GM19193 (cell line): ENCODE measurements around the gene NREP.

Experiments used
- POLR2A ChIP-seq: IDR thresholded peaks from 4 replicates; pipeline ENCODE4 v1.6.1; 2011; ENCODE audit not compliant: insufficient read depth, insufficient read length; ENCODE audit errors: extremely low read depth

Gene NREP

GRCh38 chr5:111697881-111698757 lies 58.9 kb downstream of the NREP start:
- TF ChIP-seq POLR2A, result no peak

DNA sequence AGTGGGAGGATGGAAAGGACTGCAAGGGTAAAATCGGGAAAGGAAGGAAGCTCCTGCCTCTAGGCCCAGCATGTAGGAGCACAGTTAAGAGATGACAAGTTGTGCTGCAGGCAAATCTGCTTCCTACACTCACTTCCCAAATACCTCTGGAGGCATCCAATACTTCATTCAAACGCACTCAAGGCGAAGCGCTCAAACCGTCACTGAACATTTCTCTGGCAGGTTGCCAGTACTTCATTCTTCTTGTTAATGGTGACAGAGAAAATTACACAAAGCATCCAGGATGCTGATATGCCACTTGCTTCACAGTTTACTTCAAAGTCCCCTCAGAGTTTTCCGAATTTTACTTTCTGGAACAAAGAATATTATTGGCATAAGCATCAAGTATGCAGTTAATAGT lies 59.8 kb downstream of the NREP start:
- no peak for TF ChIP-seq POLR2A

DNA sequence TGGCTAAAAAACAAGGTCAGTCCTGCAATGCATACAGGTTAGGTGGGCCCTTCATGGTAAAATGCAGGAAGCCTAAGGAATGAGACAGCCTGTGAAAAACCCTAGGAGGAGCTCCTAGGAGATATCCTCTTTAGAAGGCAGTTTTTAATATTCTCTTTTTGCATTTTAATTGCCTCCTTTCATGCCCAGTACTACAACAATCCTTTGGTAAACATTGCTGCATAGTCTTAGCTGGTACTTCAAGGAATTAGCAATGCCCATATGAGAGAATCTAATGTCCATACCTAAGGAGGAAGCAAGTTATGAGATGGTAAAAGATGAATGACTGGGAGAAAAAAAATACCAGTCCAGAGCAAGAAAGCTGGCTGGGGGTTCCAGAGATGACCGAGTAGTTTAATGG lies 61.0 kb downstream of the NREP start:
- TF ChIP-seq POLR2A, result no peak

GRCh38 chr5:111694133-111694532 lies 62.9 kb downstream of the NREP start:
- TF ChIP-seq POLR2A, result no peak

DNA sequence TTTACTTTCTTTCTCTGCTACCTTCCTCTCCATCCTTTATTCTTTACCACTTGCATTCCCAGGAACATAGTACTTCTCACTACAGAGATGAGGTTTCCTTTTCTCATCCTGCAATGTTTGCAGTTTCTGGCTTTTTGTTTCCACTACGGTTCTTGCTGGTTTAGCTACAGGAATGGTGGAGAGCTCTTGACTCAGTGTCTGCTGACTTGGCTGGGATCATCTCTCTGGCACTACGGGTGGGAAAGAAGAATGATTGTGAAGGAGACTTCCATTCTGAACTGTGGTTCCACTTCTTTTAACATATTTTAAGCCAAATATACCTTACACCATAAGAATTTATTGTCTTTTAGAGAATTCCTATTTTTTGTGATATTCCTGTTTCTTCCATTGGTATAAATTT lies 65.1 kb downstream of the NREP start:
- TF ChIP-seq POLR2A, result no peak

DNA sequence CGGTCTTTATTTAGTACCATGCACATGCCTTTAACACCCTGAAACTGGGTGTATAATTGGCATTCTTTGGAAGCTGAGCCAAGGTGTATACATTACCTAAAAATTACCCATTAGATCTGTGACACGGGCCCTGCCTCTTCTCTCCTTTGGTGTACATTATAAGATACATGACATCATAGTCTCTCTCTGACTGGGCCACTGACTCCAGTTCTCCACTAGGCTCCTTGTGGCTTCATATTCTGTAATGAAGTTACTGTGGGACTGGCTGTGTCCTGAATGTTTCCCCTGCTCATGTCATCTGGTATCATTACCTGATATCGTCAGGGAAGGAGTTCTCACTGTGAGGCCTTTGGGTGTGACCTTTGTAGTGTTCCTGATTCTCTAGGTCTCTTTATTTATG lies 65.5 kb downstream of the NREP start:
- TF ChIP-seq POLR2A, result no peak

- TF ChIP-seq POLR2A, result no peak
Observed at GRCh38 chr5:111689357-111689935, 67.5 kb downstream of the NREP start.

DNA sequence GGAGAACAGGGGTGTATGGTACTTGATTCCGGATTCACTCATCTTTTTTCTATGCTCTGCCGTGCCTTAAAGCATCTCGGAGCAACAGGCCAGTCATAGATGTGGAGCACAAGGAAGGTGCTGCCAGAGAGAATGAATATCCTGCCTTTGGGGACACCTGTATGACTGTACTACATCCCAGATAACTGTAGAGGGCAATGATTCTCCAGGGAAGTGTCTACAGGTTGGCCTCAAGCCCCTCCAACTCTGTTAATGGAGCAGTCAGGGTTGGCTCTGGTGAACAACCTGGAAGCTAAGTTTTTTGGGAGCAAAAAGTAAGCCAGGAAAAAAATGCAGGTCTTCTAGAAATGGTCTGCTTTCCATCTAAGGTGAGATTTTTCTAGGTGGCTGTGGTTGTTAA lies 71.0 kb downstream of the NREP start:
- TF ChIP-seq POLR2A, result no peak

GRCh38 chr5:111682641-111683040 lies 74.4 kb downstream of the NREP start:
- TF ChIP-seq POLR2A, result no peak

DNA sequence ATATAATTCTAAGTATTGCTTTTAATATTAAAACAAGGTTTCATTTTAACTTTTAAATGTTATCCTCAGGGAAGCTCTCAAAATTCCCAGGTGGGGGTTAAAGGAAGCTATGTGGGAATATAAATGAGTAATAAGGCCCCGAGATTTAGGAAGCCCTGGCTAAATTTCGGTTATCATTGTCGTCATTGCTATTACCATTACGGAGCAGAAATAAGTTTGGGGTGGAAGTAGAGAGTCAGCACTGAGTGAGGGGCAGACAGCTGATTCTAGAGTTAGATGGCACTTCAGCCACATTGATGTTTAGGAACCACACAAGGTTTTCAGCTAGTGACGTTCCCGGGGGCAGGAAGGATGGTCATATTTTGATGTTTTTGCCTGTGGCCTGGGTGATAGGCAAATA lies 74.9 kb downstream of the NREP start:
- TF ChIP-seq POLR2A, result no peak

DNA sequence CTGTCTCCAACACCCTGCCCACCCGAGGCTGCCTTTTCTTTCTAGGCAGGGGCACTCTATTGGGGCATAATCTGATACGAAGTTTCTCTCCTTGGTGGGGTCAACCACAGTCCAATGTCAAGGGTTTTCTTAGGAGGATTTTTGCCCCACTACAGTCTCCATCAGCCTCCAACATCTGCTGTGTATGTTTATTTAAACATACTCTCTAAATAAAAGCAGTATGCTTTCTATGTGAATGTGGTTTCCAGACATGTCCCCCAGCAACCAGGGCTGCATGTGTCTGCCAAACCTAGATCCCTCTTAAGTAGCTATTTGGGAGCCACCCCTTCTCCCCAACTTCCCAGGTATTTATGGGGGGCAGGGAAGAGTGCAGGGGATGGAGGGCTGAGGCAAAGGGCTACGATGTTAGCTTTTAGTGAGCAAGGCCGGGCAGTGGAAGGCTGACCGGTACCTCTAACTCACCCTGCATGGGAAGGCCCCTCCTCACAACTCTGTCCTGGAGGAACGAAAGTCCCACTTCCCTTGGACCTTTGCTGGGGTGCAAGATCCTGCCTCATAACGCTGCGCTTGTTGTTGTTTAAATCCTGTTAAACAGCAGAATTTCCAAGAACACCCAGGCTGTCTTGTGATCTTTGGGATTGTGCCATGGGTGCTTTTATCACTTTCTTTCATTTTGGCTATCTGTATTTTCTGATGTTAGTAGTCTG lies 75.4 kb downstream of the NREP start:
- TF ChIP-seq POLR2A, result no peak

DNA sequence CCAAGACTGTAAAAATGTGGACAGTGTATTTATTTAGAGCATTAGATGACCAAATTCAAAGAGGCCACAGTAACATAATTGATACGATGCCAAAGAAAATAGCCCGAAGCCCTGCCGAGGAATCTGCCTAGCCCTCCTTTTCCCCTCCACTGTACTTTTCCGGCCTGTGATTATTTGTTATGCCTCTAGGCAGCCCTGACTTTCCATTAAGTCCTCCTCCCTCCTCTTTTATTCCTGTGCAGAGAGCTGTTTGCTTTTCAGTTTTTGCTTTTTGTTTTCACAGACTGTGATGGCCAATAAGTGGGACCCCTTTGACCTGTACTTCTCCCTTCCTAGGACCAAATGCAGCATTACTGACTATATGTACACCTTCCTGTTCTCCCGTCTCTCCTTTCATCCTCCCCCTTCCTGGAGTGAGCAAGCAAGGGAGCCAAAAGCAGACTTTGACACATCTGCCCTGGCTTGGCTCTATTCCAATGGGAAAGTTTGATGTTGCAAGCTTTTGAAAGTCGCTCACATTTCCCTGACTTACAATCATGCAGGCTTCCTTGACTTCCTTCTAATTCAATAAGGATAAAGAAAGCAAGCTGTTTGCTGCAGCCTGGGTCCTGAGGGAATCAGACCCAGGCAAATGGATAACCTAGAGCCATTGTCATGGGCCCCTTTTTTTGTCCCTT lies 76.1 kb downstream of the NREP start:
- no peak for TF ChIP-seq POLR2A

DNA sequence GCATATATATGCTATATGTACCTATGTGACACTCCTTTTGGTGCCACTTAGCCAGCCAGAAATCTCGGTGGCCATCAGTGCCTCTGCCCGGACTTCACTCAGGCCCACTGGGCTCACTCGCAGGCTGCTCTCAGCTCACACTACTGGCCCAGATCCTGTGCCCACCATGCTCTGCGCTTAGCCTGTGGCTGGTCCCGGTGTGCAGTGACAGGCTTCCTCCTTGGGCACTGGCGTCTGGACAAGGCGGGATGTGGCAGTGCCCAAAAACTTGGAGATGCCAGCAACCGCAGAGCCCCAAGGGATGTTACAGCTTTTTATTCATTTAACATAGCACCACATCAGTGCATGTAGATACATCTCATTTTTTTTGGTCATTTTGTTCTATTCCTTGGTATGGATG lies 77.4 kb downstream of the NREP start:
- no peak for TF ChIP-seq POLR2A
